Adrenal gland (tissue), 5 donors: ENCODE results near the gene TFDP2.

Experiments
- POLR2A ChIP-seq, 2 donors: fragments of 450-650 bp; IDR thresholded peaks; one replicate each; pipeline ENCODE4 v1.6.1; 2017; ENCODE audit warnings: antibody characterized with exemption in 2 of 2, mild to moderate bottlenecking in 2 of 2, moderate library complexity in 1 of 2
- TF ChIP-seq, protein P1 (sequence below), 6 experiments: fragments of 450-650 bp in 4 of 6; fragments of 200-600 bp in 2 of 6; sonication (generic) in 1 of 6; IDR thresholded peaks; 1 replicate in 5 of 6; 2 replicates in 1 of 6; pipeline versions ENCODE4 v1.5.1 to v1.8.0; 2016 to 2021; ENCODE audit warnings: antibody characterized with exemption in 6 of 6, mild to moderate bottlenecking in 2 of 6, moderate library complexity in 1 of 6
- donor health status: DM: no; HTN: no; CAD: no.

DNA sequence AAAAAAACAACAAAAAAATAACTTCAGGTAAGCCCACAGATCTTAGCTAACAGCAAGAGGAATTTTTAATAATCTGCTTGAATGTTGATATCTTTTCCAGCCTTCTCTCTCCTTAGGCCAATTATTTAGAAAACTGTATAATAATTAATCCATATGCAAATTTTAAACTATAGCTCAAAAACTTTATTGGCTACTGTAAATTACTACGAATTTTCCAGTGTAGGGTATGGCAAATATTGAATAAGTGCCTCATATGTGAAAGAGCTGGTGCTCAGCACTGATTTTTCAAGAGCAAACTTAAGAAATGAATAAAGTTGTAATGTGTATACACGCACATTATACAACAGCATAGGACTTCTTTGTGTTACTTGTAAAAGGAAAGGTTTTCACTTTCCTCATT lies 123.0 kb downstream of the TFDP2 start:
- TF ChIP-seq, protein P1, sequence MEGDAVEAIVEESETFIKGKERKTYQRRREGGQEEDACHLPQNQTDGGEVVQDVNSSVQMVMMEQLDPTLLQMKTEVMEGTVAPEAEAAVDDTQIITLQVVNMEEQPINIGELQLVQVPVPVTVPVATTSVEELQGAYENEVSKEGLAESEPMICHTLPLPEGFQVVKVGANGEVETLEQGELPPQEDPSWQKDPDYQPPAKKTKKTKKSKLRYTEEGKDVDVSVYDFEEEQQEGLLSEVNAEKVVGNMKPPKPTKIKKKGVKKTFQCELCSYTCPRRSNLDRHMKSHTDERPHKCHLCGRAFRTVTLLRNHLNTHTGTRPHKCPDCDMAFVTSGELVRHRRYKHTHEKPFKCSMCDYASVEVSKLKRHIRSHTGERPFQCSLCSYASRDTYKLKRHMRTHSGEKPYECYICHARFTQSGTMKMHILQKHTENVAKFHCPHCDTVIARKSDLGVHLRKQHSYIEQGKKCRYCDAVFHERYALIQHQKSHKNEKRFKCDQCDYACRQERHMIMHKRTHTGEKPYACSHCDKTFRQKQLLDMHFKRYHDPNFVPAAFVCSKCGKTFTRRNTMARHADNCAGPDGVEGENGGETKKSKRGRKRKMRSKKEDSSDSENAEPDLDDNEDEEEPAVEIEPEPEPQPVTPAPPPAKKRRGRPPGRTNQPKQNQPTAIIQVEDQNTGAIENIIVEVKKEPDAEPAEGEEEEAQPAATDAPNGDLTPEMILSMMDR (IDR thresholded peaks at IDR 0.05), result no peak
- TF ChIP-seq POLR2A (IDR thresholded peaks at IDR 0.05), result no peak
